IMR-90 (cell line): ENCODE data around the gene MED22.

Experiments used
- BHLHE40 ChIP-seq: fragments of 150-350 bp; IDR thresholded peaks from 2 replicates; pipeline ENCODE4 v1.6.1; 2016; ENCODE audit warnings: mild to moderate bottlenecking, low read depth, low read length
- CEBPB ChIP-seq: IDR thresholded peaks from 2 replicates; pipeline ENCODE4 v1.6.1; 2012; ENCODE audit warnings: low read depth, low read length, improper control_type of control experiment
- CHD1 ChIP-seq: IDR thresholded peaks from 2 replicates; pipeline ENCODE4 v1.6.1; 2012; ENCODE audit warnings: low read depth, low read length, improper control_type of control experiment
- CTCF ChIP-seq: conservative IDR thresholded peaks from 2 replicates; pipeline ENCODE4 v1.5.1; 2012; ENCODE audit warnings: mild to moderate bottlenecking, low read depth, low read length, improper control_type of control experiment
- ELK1 ChIP-seq: fragments of 150-350 bp; IDR thresholded peaks from 2 replicates; pipeline ENCODE4 v1.6.1; 2016; ENCODE audit warnings: low read depth, mild to moderate bottlenecking, low read length, moderate library complexity, borderline replicate concordance
- FOS ChIP-seq: fragments of 150-350 bp; IDR thresholded peaks from 2 replicates; pipeline ENCODE4 v1.6.1; 2016; ENCODE audit warnings: low read depth, low read length
- MAFK ChIP-seq: IDR thresholded peaks from 2 replicates; pipeline ENCODE4 v1.6.1; 2012; ENCODE audit warnings: low read depth, low read length, improper control_type of control experiment
- MAZ ChIP-seq: IDR thresholded peaks from 2 replicates; pipeline ENCODE4 v1.6.1; 2012; ENCODE audit warnings: low read depth, mild to moderate bottlenecking, low read length, improper control_type of control experiment, moderate library complexity, borderline replicate concordance
- POLR2A ChIP-seq: IDR thresholded peaks from 2 replicates; pipeline ENCODE4 v1.6.1; 2012; ENCODE audit warnings: mild to moderate bottlenecking, low read depth, low read length
- RAD21 ChIP-seq: IDR thresholded peaks from 2 replicates; pipeline ENCODE4 v1.6.1; 2012; ENCODE audit warnings: low read length, improper control_type of control experiment
- RCOR1 ChIP-seq: IDR thresholded peaks from 2 replicates; pipeline ENCODE4 v1.6.1; 2012; ENCODE audit warnings: mild to moderate bottlenecking, low read length, improper control_type of control experiment; ENCODE audit not compliant: insufficient replicate concordance
- SMC3 ChIP-seq: fragments of 150-350 bp; IDR thresholded peaks from 2 replicates; pipeline ENCODE4 v1.6.1; 2016; ENCODE audit warnings: low read depth, mild to moderate bottlenecking, antibody characterized with exemption, low read length, moderate library complexity

- TF ChIP-seq CEBPB = no peak
- TF ChIP-seq CTCF = no peak
- TF ChIP-seq POLR2A = no peak
- TF ChIP-seq FOS = no peak
- TF ChIP-seq RAD21 = no peak
- no peak for TF ChIP-seq BHLHE40
- TF ChIP-seq RCOR1 = no peak
- TF ChIP-seq SMC3 = no peak
- no peak for TF ChIP-seq MAFK
- no peak for TF ChIP-seq ELK1
- no peak for TF ChIP-seq MAZ
- TF ChIP-seq CHD1 = no peak
Measured at GRCh38 chr9:133309608-133310007, 38.3 kb downstream of the MED22 start.
